T-cell (primary cell): Measurements from ENCODE around the gene TRAF7. TPM values are rescaled to one million over a fixed set of nuclear protein-coding genes. Genes with fewer than 3 reads are reported as not detected.

Experiments
- ATAC-seq, 4 experiments: fragments of 200-7000 bp in 3 of 4; fragments of 150-1000 bp in 1 of 4; cut with Tn5 transposase; replicated peaks in 1 of 4; 1 replicate in 3 of 4; 2 replicates in 1 of 4; pipeline ENCODE4 v1.10.0; 2021; ENCODE audit warnings: moderate library complexity in 3 of 4, mild to moderate bottlenecking in 2 of 4, moderate number of reproducible peaks in 1 of 4
- CTCF ChIA-PET, 2 donors: fragments of 300-600 bp; sonication (Branson Sonifier 250); formaldehyde crosslinking; loops; one replicate each; lab custom pipeline; 2022; ENCODE audit warnings: antibody characterized with exemption in 2 of 2; lab: Charles Lee
- POLR2A ChIA-PET, 2 donors: fragments of 300-600 bp; sonication (Branson Sonifier 250); formaldehyde crosslinking; loops; one replicate each; lab custom pipeline; 2022; ENCODE audit warnings: antibody characterized with exemption in 2 of 2; lab: Charles Lee
- DNase-seq, 35 experiments: peaks; one replicate each; pipeline versions ENCODE4 v3.0.0 to v3.0.0-alpha.2; 2013 to 2023
- H3K27ac ChIP-seq: one replicate; pipeline ENCODE4 v1.5.1; 2013; ENCODE audit warnings: low read length
- H3K27me3 ChIP-seq, 2 experiments: replicated peaks in 1 of 2; 1 replicate in 1 of 2; 2 replicates in 1 of 2; pipeline versions ENCODE4 v1.6.1 to v1.7.0; 2013; ENCODE audit warnings: low read length in 1 of 2, mixed read lengths in 1 of 2; ENCODE audit not compliant: control insufficient read depth in 2 of 2, insufficient read depth in 2 of 2; ENCODE audit errors: extremely low read depth in 1 of 2
- H3K36me3 ChIP-seq, 2 donors: 1 replicate in 1 of 2; 2 replicates in 1 of 2; pipeline versions ENCODE4 v1.6.1 to v1.7.0; 2013; ENCODE audit warnings: low read length in 1 of 2; ENCODE audit not compliant: control insufficient read depth in 2 of 2, insufficient read depth in 1 of 2; ENCODE audit errors: extremely low read depth in 1 of 2
- H3K4me1 ChIP-seq, 2 experiments: 1 replicate in 1 of 2; 2 replicates in 1 of 2; pipeline versions ENCODE4 v1.6.1 to v1.7.0; 2013; ENCODE audit warnings: low read length in 2 of 2, mixed read lengths in 1 of 2; ENCODE audit not compliant: insufficient read depth in 2 of 2, control insufficient read depth in 1 of 2; ENCODE audit errors: extremely low read depth in 1 of 2
- H3K4me3 ChIP-seq, 2 donors: 1 replicate in 1 of 2; 2 replicates in 1 of 2; pipeline versions ENCODE4 v1.5.1 to v1.7.0; 2013; ENCODE audit warnings: mild to moderate bottlenecking in 2 of 2, low read length in 1 of 2, moderate library complexity in 1 of 2; ENCODE audit not compliant: control insufficient read depth in 1 of 2; ENCODE audit errors: extremely low read depth in 1 of 2
- H3K9me3 ChIP-seq: 2 replicates; pipeline ENCODE4 v1.7.0; 2013
- H3K27ac Mint-ChIP-seq, 2 donors: one replicate each; pipeline ENCODE4 v1.8.0; 2020 to 2021; ENCODE audit warnings: mild to moderate bottlenecking in 2 of 2, mixed read lengths in 2 of 2
- H3K27me3 Mint-ChIP-seq, 2 donors: one replicate each; pipeline ENCODE4 v1.8.0; 2021 to 2022; ENCODE audit warnings: mixed read lengths in 2 of 2
- H3K36me3 Mint-ChIP-seq: one replicate; pipeline ENCODE4 v1.8.0; 2021; ENCODE audit warnings: mixed read lengths
- H3K4me1 Mint-ChIP-seq, 3 donors: one replicate each; pipeline ENCODE4 v1.8.0; 2020 to 2022; ENCODE audit warnings: mixed read lengths in 3 of 3, mild to moderate bottlenecking in 1 of 3
- H3K4me3 Mint-ChIP-seq, 3 donors: one replicate each; pipeline ENCODE4 v1.8.0; 2020 to 2022; ENCODE audit warnings: mild to moderate bottlenecking in 3 of 3, mixed read lengths in 3 of 3, moderate library complexity in 3 of 3
- H3K9me3 Mint-ChIP-seq, 3 donors: one replicate each; pipeline ENCODE4 v1.8.0; 2020 to 2022; ENCODE audit warnings: mixed read lengths in 3 of 3
- WGBS: methylation state at CpG from one replicate; pipeline ENCODE4 v1.1.5; 2013; ENCODE audit warnings: missing lambda C conversion rate; ENCODE audit not compliant: insufficient coverage; 5-methylcytosine and 5-hydroxymethylcytosine counted together
- total RNA-seq, 35 experiments: library from RNA in 6 of 35; stranded (reverse) in 6 of 35; fragments of 120-200 nt in 1 of 35; gene quantifications; one replicate each; pipeline versions ENCODE4 v1.2.1 to v1.2.4 and lab custom pipeline; 2013 to 2026

TRAF7 gene
- total RNA-seq, 5 donors from 2014 or later (not counting 1 experiment from before 2014, with no cell fraction given), result 25.6 to 54.3 (median 43.9) TPM

GRCh38 chr16:2208772-2209171 is 53.2 kb downstream of the TRAF7 start:
- POLR2A ChIA-PET, result interaction anchor here in 1 of 2 donors (0.5 kb wide), 1 partner anchor 11 kb away, joined by 4 read pairs; no protein-coding TSS in a partner anchor
- DNase-seq (no peak), ATAC-seq (no peak)
- no peak overlapping the region for H3K4me3 ChIP-seq
- Mint-ChIP-seq H3K9me3 (no peaks in the 10 kb centered on the region), H3K27ac (no peak overlapping the region), H3K27me3 (no peaks in the 10 kb centered on the region), H3K4me1 (peaks cover 35% of the 10 kb centered on the region in 3 donors), H3K36me3 (peaks cover 9% of the 10 kb centered on the region), H3K4me3 (no peak overlapping the region)
- WGBS, result 93% methylated on average over 8 of the region's 9 CpGs
- peaks cover 10 to 44% of the 10 kb centered on the region in 2 experiments for H3K4me1 ChIP-seq
- no peak overlapping the region for H3K27ac ChIP-seq
- peaks cover 13 to 38% of the 10 kb centered on the region in 2 donors for H3K36me3 ChIP-seq
- no peaks in the 10 kb centered on the region for H3K9me3 ChIP-seq
- CTCF ChIA-PET, result no interaction called here
- H3K27me3 ChIP-seq, result no peaks in the 10 kb centered on the region

DNA sequence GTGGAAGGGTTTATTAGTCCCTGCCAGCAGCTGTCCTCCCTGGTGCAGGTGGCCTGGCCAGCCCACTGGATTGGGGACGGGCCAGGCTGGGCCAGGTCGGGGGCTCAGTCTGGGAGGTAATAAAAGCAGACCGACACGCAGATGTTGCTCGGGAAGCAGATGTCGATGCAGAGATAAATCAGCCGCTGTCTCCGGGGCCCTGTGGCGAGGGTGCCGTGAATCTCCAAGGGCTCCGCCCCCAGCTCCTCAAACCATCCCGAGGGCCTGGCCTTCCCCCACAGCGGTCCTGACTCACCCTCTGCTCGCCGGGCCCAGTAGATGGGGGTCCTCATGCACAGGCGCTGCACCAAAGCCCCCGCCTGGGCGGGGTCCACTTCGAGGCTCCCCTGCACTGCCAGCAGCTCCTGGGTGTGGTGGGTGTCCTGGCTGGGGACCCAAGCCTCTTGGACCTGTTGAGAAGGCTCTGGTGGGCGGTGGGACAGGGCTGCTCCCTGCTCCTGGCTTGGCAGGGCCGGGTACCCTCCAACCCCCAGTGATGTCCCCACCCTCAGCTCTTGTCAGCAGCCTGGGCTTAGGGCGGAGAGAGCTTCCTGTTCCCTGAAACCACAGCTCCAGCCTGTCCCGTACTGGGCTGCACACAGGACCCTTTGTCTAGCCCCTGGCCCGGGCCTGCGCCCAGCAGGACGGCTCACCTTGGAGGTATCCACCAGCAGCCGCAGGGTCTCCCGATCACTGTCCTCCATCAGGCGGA is 53.9 kb downstream of the TRAF7 start:
- no peaks in the 10 kb centered on the region for H3K27me3 ChIP-seq
- 94% methylated on average over 15 of the region's 29 CpGs for whole genome bisulfite sequencing
- Mint-ChIP-seq H3K4me3 (no peak overlapping the region), H3K9me3 (no peaks in the 10 kb centered on the region), H3K4me1 (peaks cover 32 to 34% (median 33%) of the 10 kb centered on the region in 3 donors), H3K27ac (no peak overlapping the region), H3K36me3 (peaks cover 9% of the 10 kb centered on the region), H3K27me3 (no peaks in the 10 kb centered on the region)
- ATAC-seq, result no peak
- CTCF ChIA-PET, result no interaction called here
- H3K9me3 ChIP-seq, result no peaks in the 10 kb centered on the region
- H3K27ac ChIP-seq, result no peak overlapping the region
- POLR2A ChIA-PET, result no interaction called here
- H3K36me3 ChIP-seq, result peaks cover 13 to 38% of the 10 kb centered on the region in 2 donors
- H3K4me1 ChIP-seq, result peaks cover 10 to 48% of the 10 kb centered on the region in 2 experiments
- no peak for DNase-seq
- no peak overlapping the region for H3K4me3 ChIP-seq

DNA sequence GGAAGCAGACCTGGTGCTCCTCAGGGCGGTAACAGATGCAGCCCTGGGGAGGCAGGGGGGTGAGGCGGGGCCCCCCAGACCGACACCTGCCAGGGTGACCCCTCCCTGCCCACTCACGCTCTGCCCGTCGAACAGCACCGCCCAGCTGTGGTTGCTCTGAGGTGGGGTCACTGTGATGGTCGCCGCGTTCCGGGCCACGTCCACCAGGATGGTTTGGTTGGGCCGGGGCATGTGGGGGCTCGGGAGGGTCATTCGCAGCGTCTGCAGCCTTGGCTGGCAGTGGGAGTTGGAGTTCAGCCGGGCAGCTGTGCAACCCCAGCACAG is 54.4 kb downstream of the TRAF7 start:
- Mint-ChIP-seq H3K36me3 (peaks cover 9% of the 10 kb centered on the region), H3K27ac (no peak overlapping the region), H3K9me3 (no peaks in the 10 kb centered on the region), H3K27me3 (no peaks in the 10 kb centered on the region), H3K4me3 (no peak overlapping the region), H3K4me1 (peaks cover 27 to 30% (median 30%) of the 10 kb centered on the region in 3 donors)
- Histone ChIP-seq H3K27me3 (no peaks in the 10 kb centered on the region), H3K9me3 (no peaks in the 10 kb centered on the region), H3K27ac (no peak overlapping the region), H3K36me3 (peaks cover 13 to 38% of the 10 kb centered on the region in 2 donors), H3K4me1 (peaks cover 10 to 42% of the 10 kb centered on the region in 2 experiments), H3K4me3 (no peak overlapping the region)
- CTCF ChIA-PET, result no interaction called here
- ATAC-seq (no peak), DNase-seq (no peak)
- WGBS, result 97% methylated on average over 16 of the region's 17 CpGs
- POLR2A ChIA-PET, result no interaction called here

DNA sequence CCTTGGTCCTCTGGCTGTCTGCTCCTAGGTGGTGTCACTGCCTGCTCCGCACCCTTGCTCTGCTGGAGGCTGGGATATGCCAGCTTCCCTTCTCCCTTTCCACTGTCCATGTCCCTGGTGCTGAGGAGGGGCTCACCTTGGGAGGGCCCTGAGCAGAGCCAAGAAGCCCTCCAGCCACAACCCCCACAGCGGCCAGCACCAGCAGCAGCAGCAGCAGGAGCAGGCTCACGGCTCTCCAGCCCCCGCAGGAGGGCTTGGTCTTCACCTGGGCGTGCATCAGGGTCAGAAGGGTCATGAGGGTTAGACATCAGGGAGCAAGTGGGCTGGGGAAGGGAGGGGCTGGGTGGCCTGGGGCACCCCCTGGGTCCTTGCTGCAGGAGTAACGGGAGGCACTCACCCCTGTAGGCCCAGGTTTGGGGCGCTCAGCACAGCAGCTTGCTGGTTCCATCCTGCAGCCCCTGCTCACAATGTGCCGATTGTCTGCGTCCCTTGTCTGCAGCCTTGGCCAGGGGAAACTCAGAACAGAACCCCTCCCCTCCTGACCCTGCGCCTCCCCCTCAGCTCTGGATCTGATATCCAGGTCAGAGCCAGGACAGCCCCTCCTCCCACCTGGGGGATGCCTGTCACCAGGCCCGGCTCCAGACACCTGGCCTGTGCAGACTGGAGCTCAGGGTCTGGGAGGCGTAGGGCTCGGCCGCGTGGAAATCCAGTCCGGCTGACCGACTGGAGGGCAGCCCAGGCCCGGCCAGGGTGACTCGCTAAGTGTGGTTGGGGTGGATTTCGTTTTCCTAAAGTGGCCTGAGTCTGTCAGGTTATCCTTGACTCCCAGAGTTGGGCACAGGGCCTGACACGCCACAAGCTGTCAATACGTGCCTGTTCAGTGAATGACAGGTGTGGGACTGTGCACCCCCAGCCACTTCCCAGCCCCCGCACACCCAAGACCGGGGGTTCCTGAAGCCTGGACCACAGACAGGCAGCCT is 55.1 kb downstream of the TRAF7 start, which contains the start of gene BRICD5:
BRICD5 (minus strand) TSS at position 478 of the 980 bp plus-strand sequence; CDS start at position 448, 30 bp downstream.
- Mint-ChIP-seq H3K4me1 (peaks cover 27 to 32% (median 32%) of the 10 kb centered on the region in 3 donors), H3K9me3 (no peaks in the 10 kb centered on the region), H3K4me3 (no peak within 1 kb of the TSS), H3K36me3 (peaks cover 9% of the 10 kb centered on the region), H3K27me3 (no peaks in the 10 kb centered on the region), H3K27ac (no peak within 1 kb of the TSS)
- H3K9me3 ChIP-seq, result no peaks in the 10 kb centered on the region
- no peak within 1 kb of the TSS for H3K4me3 ChIP-seq
- DNase-seq, result no peak
- ChIA-PET CTCF (no interaction called here), POLR2A (no interaction called here)
- peaks cover 13 to 38% of the 10 kb centered on the region in 2 donors for H3K36me3 ChIP-seq
- no peak within 1 kb of the TSS for H3K27ac ChIP-seq
- H3K4me1 ChIP-seq, result peaks cover 10 to 40% of the 10 kb centered on the region in 2 experiments
- no peak for ATAC-seq
- 79% methylated on average over 18 of the region's 24 CpGs for WGBS
- H3K27me3 ChIP-seq, result no peaks in the 10 kb centered on the region

DNA sequence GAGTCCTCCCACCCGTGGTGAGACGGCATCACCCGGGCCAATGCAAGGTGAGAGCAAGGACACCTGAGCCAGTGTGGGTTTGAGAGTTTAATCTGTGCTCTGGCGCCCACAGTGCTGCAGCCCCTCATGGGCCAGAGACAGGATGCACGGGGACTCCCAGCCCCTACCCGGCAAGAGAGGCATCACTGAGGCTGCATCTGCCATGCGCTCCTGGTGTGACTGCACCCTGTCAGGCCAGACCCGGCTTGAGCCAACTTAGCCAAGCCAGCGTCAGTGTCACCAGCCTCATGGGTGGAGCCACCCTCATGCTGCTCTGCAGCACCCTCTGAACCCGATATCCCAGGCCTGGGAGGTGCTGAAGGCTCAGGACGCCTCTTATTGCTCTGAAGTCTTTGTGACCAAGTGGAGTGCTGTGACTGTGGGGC is 56.4 kb downstream of the TRAF7 start:
- CTCF ChIA-PET, result no interaction called here
- peaks cover 20 to 24% (median 22%) of the 10 kb centered on the region in 3 donors for H3K4me1 Mint-ChIP-seq
- DNase-seq (no peak), ATAC-seq (no peak)
- H3K9me3 Mint-ChIP-seq, result no peaks in the 10 kb centered on the region
- POLR2A ChIA-PET, result no interaction called here
- H3K4me3 ChIP-seq, result no peak overlapping the region
- H3K4me3 Mint-ChIP-seq, result peak overlapping the region in 2 of 3 donors; percentile 45 to 72
- no peak overlapping the region for H3K27ac Mint-ChIP-seq
- H3K4me1 ChIP-seq, result peaks cover 6 to 34% of the 10 kb centered on the region in 2 experiments
- no peak overlapping the region for H3K27ac ChIP-seq
- peaks cover 9% of the 10 kb centered on the region for H3K36me3 Mint-ChIP-seq
- no peaks in the 10 kb centered on the region for H3K27me3 Mint-ChIP-seq
- H3K36me3 ChIP-seq, result peaks cover 13 to 37% of the 10 kb centered on the region in 2 donors
- no peaks in the 10 kb centered on the region for H3K9me3 ChIP-seq
- WGBS, result 91% methylated on average over 8 of the region's 11 CpGs
- H3K27me3 ChIP-seq, result no peaks in the 10 kb centered on the region
